Natural killer cell treated with Interleukin-12 subunit alpha and Interleukin-12 subunit beta and Interleukin-15 and Interleukin-18, amount 100 ng/mL, for 72 hours (primary cell): ENCODE data around the gene UTS2R. TPM values are rescaled to one million over a fixed set of nuclear protein-coding genes. Genes with fewer than 3 reads are reported as not detected.
"Not testable (repeated sequence)": the region's sequence is repeated elsewhere in the genome, so short reads cannot be mapped to it uniquely, and the experiment has no call there.

Experiments
- ATAC-seq, 2 donors: fragments of 150-1000 bp; cut with Tn5 transposase in 1 of 2; sonication (Bioruptor Pico), chemical (Tn5 transposase) in 1 of 2; 2 replicates each; pipeline ENCODE4 v1.10.0; 2021
- DNase-seq: peaks from one replicate; pipeline ENCODE4 v3.0.0; 2022; ENCODE audit warnings: low spot score
- H3K27ac Mint-ChIP-seq, 2 donors: 1 replicate in 1 of 2; 2 replicates in 1 of 2; pipeline ENCODE4 v1.8.0; 2022; ENCODE audit warnings: mixed read lengths in 2 of 2, mild to moderate bottlenecking in 1 of 2, moderate library complexity in 1 of 2
- H3K27me3 Mint-ChIP-seq, 2 donors: 1 replicate in 1 of 2; 2 replicates in 1 of 2; pipeline ENCODE4 v1.8.0; 2022; ENCODE audit warnings: mixed read lengths in 2 of 2
- H3K36me3 Mint-ChIP-seq: one replicate; pipeline ENCODE4 v1.8.0; 2022; ENCODE audit warnings: mixed read lengths
- H3K4me1 Mint-ChIP-seq, 2 donors: 1 replicate in 1 of 2; 2 replicates in 1 of 2; pipeline ENCODE4 v1.8.0; 2022; ENCODE audit warnings: low read depth in 2 of 2, mixed read lengths in 2 of 2, mild to moderate bottlenecking in 1 of 2
- H3K4me3 Mint-ChIP-seq: one replicate; pipeline ENCODE4 v1.8.0; 2022; ENCODE audit warnings: mixed read lengths
- H3K9me3 Mint-ChIP-seq: 2 replicates; pipeline ENCODE4 v1.8.0; 2022; ENCODE audit warnings: mixed read lengths
- total RNA-seq, 2 donors: library from RNA; stranded (reverse); gene quantifications; one replicate each; pipeline ENCODE4 v1.2.3, GENCODE V29; 2022

Gene UTS2R
- total RNA-seq, 2 donors from 2014 or later: not detected

GRCh38 chr17:82382220-82382932, 10.8 kb downstream of the UTS2R start:
- not testable (repeated sequence) for DNase-seq, H3K9me3 Mint-ChIP-seq, ATAC-seq, H3K27ac Mint-ChIP-seq, H3K36me3 Mint-ChIP-seq, H3K4me3 Mint-ChIP-seq
- Mint-ChIP-seq H3K27me3 (peaks cover 9 to 15% of the 10 kb centered on the region in 2 donors), H3K4me1 (peaks cover 9 to 12% of the 10 kb centered on the region in 2 donors)

DNA sequence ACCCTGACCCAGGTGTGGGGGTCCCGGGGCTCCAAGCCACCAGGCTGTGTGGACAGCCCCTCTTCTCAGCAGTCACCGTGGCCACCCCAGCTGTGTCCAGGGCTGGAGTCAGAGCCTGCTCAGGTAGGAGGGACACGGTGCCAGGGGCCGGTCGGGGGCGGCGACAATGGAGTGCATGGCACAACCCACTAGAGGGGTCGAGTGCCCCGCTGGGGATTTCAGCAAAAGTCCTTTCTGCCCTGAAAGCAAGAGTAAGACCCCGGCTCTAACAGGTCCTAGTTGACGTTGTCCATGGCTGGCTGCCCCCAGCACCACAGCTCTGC, 11.3 kb downstream of the UTS2R start:
- peaks cover 12 to 14% of the 10 kb centered on the region in 2 donors for H3K4me1 Mint-ChIP-seq
- H3K27ac Mint-ChIP-seq: no peak overlapping the region
- no peaks in the 10 kb centered on the region for H3K9me3 Mint-ChIP-seq
- H3K27me3 Mint-ChIP-seq: peaks cover 15 to 19% of the 10 kb centered on the region in 2 donors
- H3K4me3 Mint-ChIP-seq: no peak overlapping the region
- DNase-seq (no peak), ATAC-seq (no peak)
- H3K36me3 Mint-ChIP-seq: no peaks in the 10 kb centered on the region

DNA sequence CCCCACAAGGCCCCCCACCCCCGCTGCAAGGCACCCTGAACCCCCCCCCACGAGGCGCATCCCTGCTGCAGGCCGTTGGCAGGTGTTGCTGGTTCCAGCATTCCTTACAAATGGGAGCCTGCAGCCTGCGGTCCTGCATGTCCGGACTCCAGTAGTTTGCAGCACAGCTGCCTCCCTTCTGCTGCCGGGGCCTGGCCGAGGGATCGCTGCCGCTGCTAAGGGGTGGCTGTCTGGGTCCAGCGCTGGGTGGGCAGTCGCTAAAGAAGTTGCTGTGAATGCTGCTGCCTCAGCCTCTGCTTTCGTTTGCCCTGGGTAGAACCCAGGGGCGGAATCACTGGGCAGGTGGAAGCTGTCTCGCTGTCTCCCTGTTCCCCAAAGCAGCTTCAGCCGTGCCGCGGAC, 11.8 kb downstream of the UTS2R start:
- DNase-seq: no peak
- Mint-ChIP-seq H3K36me3 (no peaks in the 10 kb centered on the region), H3K4me1 (peaks cover 12 to 14% of the 10 kb centered on the region in 2 donors), H3K27ac (no peak overlapping the region), H3K9me3 (no peaks in the 10 kb centered on the region), H3K4me3 (no peak overlapping the region), H3K27me3 (peaks cover 16 to 19% of the 10 kb centered on the region in 2 donors)
- ATAC-seq: no peak

DNA sequence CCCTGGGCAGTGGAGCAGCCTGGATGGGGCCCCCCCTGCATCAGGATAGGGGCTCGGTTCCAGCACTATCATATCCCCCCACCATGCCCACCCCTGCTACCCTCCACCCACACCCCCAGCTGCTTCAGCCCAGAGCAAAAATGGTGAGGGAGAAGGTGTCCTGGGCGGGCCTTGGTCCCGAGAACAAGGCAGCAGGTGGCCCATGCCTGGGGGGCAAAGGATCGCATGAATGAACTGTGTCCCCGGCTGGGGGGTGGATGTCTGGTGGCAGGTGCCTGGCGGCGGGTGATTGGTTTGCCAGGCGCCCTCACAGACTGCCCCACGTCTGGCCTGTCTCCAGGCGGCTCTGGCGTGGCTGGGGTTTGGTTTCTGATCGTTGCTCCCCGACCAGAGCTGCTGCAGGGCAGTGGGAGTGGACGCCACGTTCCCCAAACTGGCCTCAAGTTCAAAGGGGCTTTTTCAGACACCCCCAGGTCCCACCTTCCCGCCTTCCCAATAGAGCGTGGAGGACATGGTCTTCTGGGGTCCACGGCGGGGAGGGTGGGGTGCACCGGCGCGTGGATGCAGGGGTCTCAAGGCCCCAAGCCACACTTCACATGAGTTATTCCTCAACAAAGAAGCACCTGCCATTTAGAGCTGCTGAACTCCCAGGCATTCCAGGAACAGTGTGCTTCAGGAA, 12.6 kb downstream of the UTS2R start:
- no peak overlapping the region for H3K4me3 Mint-ChIP-seq
- no peak for DNase-seq
- no peaks in the 10 kb centered on the region for H3K36me3 Mint-ChIP-seq
- H3K9me3 Mint-ChIP-seq: no peaks in the 10 kb centered on the region
- peaks cover 16% of the 10 kb centered on the region in 2 donors for H3K27me3 Mint-ChIP-seq
- H3K27ac Mint-ChIP-seq: no peak overlapping the region
- H3K4me1 Mint-ChIP-seq: peaks cover 12 to 14% of the 10 kb centered on the region in 2 donors
- no peak for ATAC-seq

DNA sequence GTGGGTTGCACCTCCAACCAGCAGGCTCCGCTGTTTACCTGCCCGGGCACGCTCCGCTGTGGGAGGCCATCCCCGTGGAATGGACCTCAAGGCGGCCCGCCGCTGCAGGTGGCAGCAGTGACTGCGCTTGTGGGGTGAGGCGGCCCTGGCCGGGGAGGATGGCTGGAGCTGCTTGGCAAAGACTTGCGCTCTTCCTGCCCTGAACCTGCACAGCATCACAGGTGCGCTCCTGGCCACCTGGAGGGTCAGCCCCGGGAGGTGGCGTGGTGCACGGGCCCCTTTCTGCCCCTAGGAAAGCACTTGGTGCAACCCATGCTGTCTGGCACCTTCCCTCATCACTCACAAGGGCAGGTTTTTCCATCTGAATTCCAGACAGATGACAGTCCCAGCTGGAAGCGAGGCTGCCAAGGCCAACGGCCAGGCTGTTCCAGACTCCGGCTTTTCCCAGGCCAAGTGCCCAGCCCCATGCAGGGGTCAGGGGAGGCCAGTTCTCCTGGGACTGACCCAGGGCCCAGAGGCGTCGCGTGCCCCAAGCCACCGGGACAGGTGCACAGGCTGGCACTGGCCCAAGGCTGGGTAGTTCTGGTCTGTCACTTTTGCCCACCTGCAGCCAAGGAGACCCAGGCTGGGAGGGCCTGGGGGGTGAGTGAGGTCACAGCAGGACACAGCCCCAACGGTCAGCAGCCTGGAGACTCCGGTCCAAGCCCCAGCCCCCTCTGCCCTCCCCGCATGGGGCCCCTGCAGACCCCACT, 13.3 kb downstream of the UTS2R start:
- no peaks in the 10 kb centered on the region for H3K36me3 Mint-ChIP-seq
- ATAC-seq (peak in 1 of 2 donors; percentile 29), DNase-seq (no peak)
- peaks cover 9 to 11% of the 10 kb centered on the region in 2 donors for H3K4me1 Mint-ChIP-seq
- H3K27me3 Mint-ChIP-seq: peaks cover 13 to 14% of the 10 kb centered on the region in 2 donors
- H3K27ac Mint-ChIP-seq: no peak overlapping the region
- no peak overlapping the region for H3K4me3 Mint-ChIP-seq
- no peaks in the 10 kb centered on the region for H3K9me3 Mint-ChIP-seq

- peak; percentile 25 for DNase-seq
- peaks cover 6 to 8% of the 10 kb centered on the region in 2 donors for H3K4me1 Mint-ChIP-seq
- H3K36me3 Mint-ChIP-seq: no peaks in the 10 kb centered on the region
- no peaks in the 10 kb centered on the region for H3K9me3 Mint-ChIP-seq
- peaks cover 9 to 11% of the 10 kb centered on the region in 2 donors for H3K27me3 Mint-ChIP-seq
- H3K4me3 Mint-ChIP-seq: no peak overlapping the region
- no peak overlapping the region for H3K27ac Mint-ChIP-seq
- no peak for ATAC-seq
Measured at GRCh38 chr17:82385559-82386254, 14.1 kb downstream of the UTS2R start.

DNA sequence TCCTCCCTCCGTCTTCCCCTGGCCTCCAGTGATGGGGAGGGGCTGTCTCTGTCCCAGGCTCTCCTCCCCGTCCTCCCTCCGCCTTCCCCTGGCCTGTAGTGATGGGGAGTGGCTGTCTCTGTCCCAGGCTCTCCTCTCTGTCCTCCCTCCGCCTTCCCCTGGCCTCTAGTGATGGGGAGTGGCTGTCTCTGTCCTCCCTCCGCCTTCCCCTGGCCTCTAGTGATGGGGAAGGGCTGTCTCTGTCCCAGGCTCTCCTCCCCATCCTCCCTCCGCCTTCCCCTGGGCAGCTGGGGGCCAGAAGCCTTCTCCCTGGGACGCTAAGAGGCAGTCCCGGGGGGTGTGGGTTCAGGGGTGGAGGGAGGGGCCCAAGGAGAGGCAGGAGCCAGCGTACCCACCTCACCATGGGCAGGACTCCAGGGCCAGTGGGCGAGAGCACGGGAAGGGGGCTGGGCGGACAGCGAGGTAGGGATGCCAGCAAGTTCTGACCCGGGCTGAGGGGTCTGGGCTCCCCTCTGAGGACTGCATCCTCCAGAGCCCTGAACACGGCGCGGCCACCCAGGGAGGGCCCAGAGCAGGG, 14.8 kb downstream of the UTS2R start:
- DNase-seq: no peak
- no peaks in the 10 kb centered on the region for H3K36me3 Mint-ChIP-seq

GRCh38 chr17:82386881-82387704, 15.5 kb downstream of the UTS2R start:
- no peak overlapping the region for H3K27ac Mint-ChIP-seq
- no peaks in the 10 kb centered on the region for H3K9me3 Mint-ChIP-seq
- H3K4me3 Mint-ChIP-seq: no peak overlapping the region
- ATAC-seq: no peak
- no peaks in the 10 kb centered on the region for H3K36me3 Mint-ChIP-seq
- H3K27me3 Mint-ChIP-seq: peaks cover 8 to 9% of the 10 kb centered on the region in 2 donors
- DNase-seq: no peak
- peaks cover 0 to 5% of the 10 kb centered on the region in 2 donors for H3K4me1 Mint-ChIP-seq

More for the DNA sequence above, 14.8 kb downstream of the UTS2R start:
- ATAC-seq: no peak
- Mint-ChIP-seq H3K27me3 (peaks cover 8 to 9% of the 10 kb centered on the region in 2 donors), H3K27ac (no peak overlapping the region), H3K4me1 (peaks cover 2 to 5% of the 10 kb centered on the region in 2 donors), H3K4me3 (no peak overlapping the region), H3K9me3 (no peaks in the 10 kb centered on the region)

- Mint-ChIP-seq H3K27me3 (peaks cover 8 to 9% of the 10 kb centered on the region in 2 donors), H3K36me3 (no peaks in the 10 kb centered on the region), H3K4me1 (peaks cover 0 to 5% of the 10 kb centered on the region in 2 donors), H3K27ac (no peak overlapping the region), H3K9me3 (no peaks in the 10 kb centered on the region), H3K4me3 (no peak overlapping the region)
- no peak for ATAC-seq
- no peak for DNase-seq
Measured at GRCh38 chr17:82387705-82388106, 16.1 kb downstream of the UTS2R start.

DNA sequence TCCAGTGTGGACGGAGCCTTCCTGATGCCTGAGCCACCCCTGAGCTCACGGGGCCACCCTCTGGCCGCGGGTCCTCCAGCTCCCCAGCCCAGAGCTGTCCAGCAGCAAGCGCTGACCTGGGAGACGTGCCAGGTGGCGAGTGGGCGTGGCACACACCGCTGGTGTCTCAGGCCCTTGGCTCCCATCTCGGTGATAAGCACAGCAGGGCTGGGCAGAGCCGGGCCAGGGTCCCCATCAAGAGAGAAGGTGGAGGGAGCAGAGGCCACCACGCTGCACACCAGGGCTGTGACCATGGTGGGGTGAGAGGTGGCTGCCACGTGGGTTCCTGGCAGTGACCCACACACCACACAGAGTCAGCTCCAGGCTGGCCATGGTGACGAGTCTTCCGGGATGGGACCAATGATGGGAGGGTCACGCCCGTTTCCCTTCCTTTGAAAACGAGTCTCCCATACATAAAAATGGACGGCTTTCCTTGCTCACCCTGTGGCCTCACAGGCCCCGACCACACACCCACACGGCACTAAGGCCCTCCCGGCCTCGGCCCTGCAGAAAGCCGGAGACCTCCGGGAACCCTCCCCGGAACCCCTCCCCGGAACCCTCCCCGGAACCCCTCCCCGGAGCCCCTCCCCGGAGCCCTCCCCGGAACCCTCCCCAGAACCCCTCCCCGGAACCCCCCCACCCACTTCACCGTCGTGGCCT, 16.8 kb downstream of the UTS2R start:
- no peak overlapping the region for H3K4me3 Mint-ChIP-seq
- no peaks in the 10 kb centered on the region for H3K36me3 Mint-ChIP-seq
- peak in 1 of 2 donors; percentile 8 for ATAC-seq
- peaks cover 8 to 9% of the 10 kb centered on the region in 2 donors for H3K27me3 Mint-ChIP-seq
- H3K27ac Mint-ChIP-seq: no peak overlapping the region
- no peaks in the 10 kb centered on the region for H3K9me3 Mint-ChIP-seq
- no peak for DNase-seq
- peaks cover 0 to 5% of the 10 kb centered on the region in 2 donors for H3K4me1 Mint-ChIP-seq

DNA sequence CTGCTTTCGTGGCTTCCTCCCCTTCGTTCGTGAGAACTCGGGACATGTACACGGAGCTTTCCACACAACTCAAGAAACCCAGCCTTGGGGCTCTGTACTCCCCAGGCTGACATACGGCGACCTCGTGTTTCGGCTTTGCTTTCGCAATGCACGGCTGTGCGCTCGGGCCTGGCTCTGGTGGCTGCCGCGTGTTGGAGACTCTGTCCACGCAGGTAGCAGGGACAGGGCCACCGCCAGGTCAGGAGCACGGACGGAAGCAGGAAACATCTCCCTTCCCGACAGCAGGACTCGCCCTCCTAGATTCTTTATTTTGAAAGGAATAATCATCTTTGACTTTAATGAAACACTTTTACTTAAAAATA, 17.3 kb downstream of the UTS2R start:
- no peak overlapping the region for H3K27ac Mint-ChIP-seq
- DNase-seq (no peak), ATAC-seq (no peak)
- H3K4me3 Mint-ChIP-seq: no peak overlapping the region
- no peaks in the 10 kb centered on the region for H3K36me3 Mint-ChIP-seq
- H3K9me3 Mint-ChIP-seq: no peaks in the 10 kb centered on the region
- peaks cover 5 to 9% of the 10 kb centered on the region in 2 donors for H3K27me3 Mint-ChIP-seq
- H3K4me1 Mint-ChIP-seq: peaks cover 0 to 5% of the 10 kb centered on the region in 2 donors

GRCh38 chr17:82389379-82389778, 17.8 kb downstream of the UTS2R start:
- H3K4me1 Mint-ChIP-seq: peaks cover 0 to 5% of the 10 kb centered on the region in 2 donors
- ATAC-seq: no peak
- no peaks in the 10 kb centered on the region for H3K9me3 Mint-ChIP-seq
- H3K27me3 Mint-ChIP-seq: peaks cover 5 to 9% of the 10 kb centered on the region in 2 donors
- H3K27ac Mint-ChIP-seq: no peak overlapping the region
- H3K36me3 Mint-ChIP-seq: no peaks in the 10 kb centered on the region
- DNase-seq: no peak
- H3K4me3 Mint-ChIP-seq: no peak overlapping the region
